NCI-H82 (cell line): ENCODE results near the gene SGPL1.

Source experiments
- DNase-seq: peaks from one replicate; lab custom pipeline; 2025; lab: John Stamatoyannopoulos, UW

SGPL1 gene

DNA sequence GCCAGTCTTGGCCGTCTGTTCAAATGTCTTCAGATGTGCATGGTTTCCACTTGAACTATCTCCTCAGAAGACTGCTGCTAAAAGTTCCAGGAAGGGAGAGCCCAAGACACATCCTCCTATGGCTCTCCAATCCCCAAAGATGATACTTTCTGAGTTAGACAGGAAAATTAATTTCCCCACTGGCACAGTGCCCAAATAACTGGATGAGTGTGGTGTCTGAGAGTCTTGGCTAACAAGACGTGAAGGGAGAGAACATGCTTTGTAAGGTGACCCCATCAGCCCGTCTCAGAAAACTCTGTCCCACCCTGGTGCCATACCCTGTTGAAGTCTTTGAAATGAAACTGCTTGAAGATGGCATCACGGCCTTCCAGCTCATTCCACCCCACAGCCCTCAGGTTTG, 69.7 kb downstream of the SGPL1 start:
- DNase-seq, result no peak

GRCh38 chr10:70885931-70886903, 70.5 kb downstream of the SGPL1 start:
- DNase-seq, result no peak

- DNase-seq, result no peak
These were observed 71.3 kb downstream of the SGPL1 start for GRCh38 chr10:70886921-70887665.

DNA sequence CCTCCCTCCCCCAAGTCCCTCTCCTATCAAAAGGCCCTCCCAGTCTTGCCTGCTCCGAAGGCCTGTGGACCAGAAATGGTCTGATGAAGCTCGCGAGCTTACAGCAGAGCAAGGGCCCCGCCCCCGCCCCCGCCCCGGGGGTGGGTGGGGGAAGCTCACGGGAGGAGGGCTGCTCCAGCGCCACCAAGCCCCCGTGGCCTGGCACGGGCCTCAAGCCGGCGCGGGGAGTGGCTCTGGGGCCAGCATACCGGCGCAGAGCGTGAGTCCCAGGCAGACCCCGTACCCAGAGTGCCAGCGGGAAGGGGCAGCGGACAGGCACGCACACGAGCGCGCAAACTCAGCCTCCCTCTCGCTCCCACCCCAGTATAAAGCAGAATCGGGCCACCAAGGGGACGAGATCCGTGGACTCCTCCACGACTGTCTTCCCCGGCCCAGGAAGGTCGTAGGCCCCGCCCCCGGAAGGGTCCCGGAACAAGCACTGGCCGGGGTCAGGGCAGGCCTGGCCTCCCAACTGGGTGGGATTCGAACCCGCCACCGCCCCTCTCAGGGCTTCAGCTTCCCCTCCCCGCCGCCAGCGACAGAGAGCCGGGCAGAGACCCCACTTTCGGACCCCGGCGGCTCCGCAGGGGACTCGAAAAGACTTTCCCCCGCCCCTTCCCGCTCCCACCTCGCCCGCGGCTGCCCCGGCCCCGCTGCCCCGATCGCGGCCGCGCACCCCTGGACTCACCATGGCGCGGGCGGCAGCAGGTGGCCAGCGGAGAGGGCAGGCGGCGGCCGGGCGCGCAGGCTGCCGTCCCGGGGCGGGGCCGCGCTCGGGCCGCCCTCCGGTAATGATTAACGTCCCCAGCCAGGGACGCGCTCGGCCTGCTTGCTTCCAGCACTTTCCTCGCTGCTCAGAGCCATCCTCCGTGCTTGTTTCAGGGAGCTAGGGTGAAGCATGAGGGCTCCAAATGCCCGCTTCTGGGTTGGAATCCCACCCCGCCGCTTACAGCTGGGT, 72.4 kb downstream of the SGPL1 start, which contains the start of gene PCBD1:
TSS of gene PCBD1 (minus strand) at position 762 of the 997 bp plus-strand sequence. CDS start at position 730, 32 bp downstream.
- peak; percentile 80 for DNase-seq

DNA sequence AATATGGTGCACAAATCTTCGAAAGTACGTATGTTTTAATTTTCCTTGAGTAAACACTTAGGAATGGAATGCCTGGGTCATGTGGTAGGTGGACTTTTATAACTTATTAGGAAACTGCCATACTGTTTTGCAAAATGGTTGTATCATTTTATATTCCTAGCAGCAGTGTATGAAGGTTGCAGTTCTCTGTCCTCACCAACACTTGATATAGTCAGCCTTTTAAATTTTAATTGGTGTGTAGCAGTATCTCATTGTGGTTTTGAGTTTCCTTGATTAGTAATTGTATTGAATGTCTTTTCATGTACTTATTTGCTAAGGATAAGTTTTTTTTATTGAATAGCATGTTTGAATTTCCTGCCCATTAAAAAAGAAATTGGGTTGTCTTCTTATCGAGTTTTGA, 73.5 kb downstream of the SGPL1 start:
- no peak for DNase-seq

GRCh38 chr10:70890917-70891431, 75.2 kb downstream of the SGPL1 start:
- DNase-seq, result peak; percentile 57

GRCh38 chr10:70891627-70892026, 75.9 kb downstream of the SGPL1 start:
- no peak for DNase-seq

GRCh38 chr10:70892631-70893030, 76.9 kb downstream of the SGPL1 start:
- no peak for DNase-seq

DNA sequence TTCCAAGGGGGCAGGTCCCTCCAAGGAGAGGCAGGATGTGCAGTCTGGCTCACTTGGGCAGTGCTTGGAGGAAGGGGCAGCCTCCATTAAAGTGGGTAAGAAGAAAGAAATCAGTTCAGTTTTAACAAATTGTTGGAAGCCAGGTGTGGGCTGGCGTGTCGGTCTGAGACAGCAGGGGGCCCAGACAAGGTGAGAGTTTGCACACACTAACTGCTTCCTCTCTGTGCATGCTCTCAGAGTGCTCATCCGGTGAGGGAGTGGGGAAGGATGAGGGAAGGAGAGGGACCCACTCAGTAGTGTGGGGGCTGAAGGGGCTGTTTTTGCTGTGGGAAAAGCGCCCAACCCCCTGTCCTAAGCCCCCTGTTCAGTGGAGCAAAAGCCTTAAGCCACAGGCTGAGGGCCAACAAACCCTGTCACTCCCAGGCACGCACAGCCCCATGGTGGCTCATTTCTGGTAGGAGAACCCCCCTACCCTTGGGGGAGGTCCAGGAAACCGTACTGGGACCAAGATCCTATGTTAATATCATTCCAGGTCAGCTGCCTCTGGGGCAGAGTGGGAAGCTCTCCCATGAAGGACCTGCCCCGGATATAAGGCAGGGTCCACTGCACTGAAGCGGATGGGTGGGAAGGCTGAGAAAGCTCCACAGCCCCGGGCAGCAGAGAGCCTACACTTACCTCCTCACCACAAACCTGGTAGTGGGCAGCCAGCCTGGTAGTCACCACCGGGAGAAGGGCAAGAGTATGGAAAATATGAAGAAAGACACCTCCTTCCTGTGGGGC, 77.7 kb downstream of the SGPL1 start:
- no peak for DNase-seq

- no peak for DNase-seq
These were observed 78.7 kb downstream of the SGPL1 start for GRCh38 chr10:70894416-70894815.

DNA sequence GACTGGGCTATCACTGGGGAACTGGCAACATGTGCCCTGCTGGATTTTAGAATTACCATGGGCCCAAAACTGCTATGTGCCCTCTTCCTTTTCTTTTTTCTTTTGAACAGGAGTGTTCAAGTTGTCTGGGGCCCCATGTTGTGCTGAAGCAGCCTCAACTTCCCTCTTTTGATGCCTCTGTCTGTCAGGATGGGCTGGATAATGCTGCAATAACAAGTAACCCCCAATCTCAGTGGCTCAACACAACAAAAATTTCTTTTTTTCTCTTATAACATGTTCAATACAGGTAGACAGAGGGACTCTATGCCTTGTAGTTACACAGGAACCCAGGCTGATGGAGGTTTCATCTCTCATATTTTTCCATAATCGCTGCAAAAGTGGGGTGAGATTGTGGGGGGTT, 80.8 kb downstream of the SGPL1 start:
- DNase-seq, result no peak

- no peak for DNase-seq
These were observed 82.9 kb downstream of the SGPL1 start for GRCh38 chr10:70898687-70899086.

GRCh38 chr10:70899096-70899495, 83.3 kb downstream of the SGPL1 start:
- DNase-seq, result no peak

- no peak for DNase-seq
These were observed 85.6 kb downstream of the SGPL1 start for GRCh38 chr10:70901276-70901878.

GRCh38 chr10:70902661-70903261, 87.0 kb downstream of the SGPL1 start:
- peak; percentile 30 for DNase-seq

- DNase-seq, result peak; percentile 73
These were observed 87.6 kb downstream of the SGPL1 start for GRCh38 chr10:70903262-70903921.

GRCh38 chr10:70905071-70906021, 89.6 kb downstream of the SGPL1 start:
- no peak for DNase-seq
